Measurements from ENCODE around the gene S100A13. TPM values are rescaled to one million over a fixed set of nuclear protein-coding genes. Genes with fewer than 3 reads are reported as not detected.
"Not testable (repeated sequence)": the region's sequence is repeated elsewhere in the genome, so short reads cannot be mapped to it uniquely, and the experiment has no call there.

The S100A13 gene
- polyA plus RNA-seq, 1 experiment = 313 TPM

DNA sequence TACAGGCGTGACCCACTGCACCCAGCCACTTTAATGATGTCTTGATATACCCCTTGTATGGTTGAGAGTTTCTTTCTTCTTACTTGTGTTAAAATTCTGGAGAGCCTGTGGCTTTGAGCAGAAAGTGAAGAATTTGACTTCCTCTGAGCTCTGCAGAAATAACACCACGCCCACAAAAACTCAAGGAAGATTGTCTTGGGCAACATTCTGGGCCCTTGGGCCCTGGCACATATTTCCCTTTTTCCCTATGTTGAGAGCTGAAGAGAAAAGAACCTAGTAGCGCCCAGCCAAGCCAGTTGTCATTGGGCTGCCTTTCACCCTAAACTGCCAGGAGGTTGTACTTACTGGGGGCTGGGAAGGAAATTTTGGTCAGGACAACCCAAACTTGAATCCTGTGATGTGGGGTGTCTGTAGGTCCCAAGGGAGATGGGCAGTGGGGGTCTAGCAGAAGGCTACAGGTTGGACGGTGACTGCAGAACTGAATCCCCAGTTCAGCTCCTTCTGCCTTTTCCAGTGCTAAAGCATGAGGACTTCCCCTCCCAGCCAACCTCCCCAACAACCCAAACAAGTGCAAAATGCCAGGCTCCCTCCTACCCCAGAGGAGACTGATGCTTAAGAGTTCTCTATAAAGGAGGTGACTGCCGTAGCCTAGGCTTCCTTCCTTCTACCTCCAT, 19.5 kb upstream of the S100A13 start:
- TF ChIP-seq, protein P1, sequence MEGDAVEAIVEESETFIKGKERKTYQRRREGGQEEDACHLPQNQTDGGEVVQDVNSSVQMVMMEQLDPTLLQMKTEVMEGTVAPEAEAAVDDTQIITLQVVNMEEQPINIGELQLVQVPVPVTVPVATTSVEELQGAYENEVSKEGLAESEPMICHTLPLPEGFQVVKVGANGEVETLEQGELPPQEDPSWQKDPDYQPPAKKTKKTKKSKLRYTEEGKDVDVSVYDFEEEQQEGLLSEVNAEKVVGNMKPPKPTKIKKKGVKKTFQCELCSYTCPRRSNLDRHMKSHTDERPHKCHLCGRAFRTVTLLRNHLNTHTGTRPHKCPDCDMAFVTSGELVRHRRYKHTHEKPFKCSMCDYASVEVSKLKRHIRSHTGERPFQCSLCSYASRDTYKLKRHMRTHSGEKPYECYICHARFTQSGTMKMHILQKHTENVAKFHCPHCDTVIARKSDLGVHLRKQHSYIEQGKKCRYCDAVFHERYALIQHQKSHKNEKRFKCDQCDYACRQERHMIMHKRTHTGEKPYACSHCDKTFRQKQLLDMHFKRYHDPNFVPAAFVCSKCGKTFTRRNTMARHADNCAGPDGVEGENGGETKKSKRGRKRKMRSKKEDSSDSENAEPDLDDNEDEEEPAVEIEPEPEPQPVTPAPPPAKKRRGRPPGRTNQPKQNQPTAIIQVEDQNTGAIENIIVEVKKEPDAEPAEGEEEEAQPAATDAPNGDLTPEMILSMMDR (IDR thresholded peaks at IDR 0.05; ENCODE audit: insufficient read depth, low read depth, low read length) = no peak
- DNase-seq (ENCODE audit: low read depth) = no peak
- Histone ChIP-seq H3K36me3 (ENCODE audit: control insufficient read depth, insufficient read depth, low read length) (peaks cover 17% of the 10 kb centered on the region), H3K27me3 (ENCODE audit: control insufficient read depth, insufficient read depth, low read length) (no peaks in the 10 kb centered on the region), H3K4me3 (ENCODE audit: low read depth, low read length) (no peak overlapping the region)
- CTCF ChIA-PET = interaction anchor here (1.3 to 2.0 kb wide), 5 partner anchors 9 to 137 kb away, joined by 3 to 9 read pairs (median 5); partner anchors contain the start of genes CHTOP and S100A13
- POLR2A ChIA-PET = interaction anchor here (1.0 kb wide), 1 partner anchor 13 kb away, joined by 5 read pairs; the partner anchor contains the start of gene CHTOP

DNA sequence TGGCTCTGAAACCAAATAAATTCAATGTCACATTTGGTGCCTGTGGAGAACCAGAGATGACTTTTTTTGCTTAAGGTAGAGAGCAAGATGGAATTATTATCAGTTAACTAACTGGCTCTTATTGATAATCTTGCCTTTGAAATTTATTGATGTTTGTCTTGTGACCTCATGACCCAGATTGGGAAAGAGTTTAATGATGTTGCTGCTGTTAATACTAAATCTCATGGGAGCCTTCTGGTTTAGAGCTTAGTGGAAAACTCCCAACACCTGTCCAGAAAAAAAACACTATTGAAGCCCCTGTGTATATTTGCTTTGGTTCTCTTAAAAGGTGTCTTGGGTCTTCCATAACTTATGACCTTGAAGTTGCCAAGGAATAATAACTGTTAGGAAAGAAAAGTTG, 16.5 kb upstream of the S100A13 start:
- POLR2A ChIA-PET = no interaction called here
- Histone ChIP-seq H3K27me3 (ENCODE audit: control insufficient read depth, insufficient read depth, low read length) (no peaks in the 10 kb centered on the region), H3K36me3 (ENCODE audit: control insufficient read depth, insufficient read depth, low read length) (peaks cover 25% of the 10 kb centered on the region), H3K4me3 (ENCODE audit: low read depth, low read length) (no peak overlapping the region)
- TF ChIP-seq, protein P1 (IDR thresholded peaks at IDR 0.05; ENCODE audit: insufficient read depth, low read depth, low read length) = no peak
- CTCF ChIA-PET = interaction anchor here (0.7 to 1.6 kb wide), 4 partner anchors 9 to 71 kb away, joined by 3 to 5 read pairs (median 3); partner anchors contain the start of genes CHTOP, S100A1 and S100A13
- DNase-seq (ENCODE audit: low read depth) = no peak

DNA sequence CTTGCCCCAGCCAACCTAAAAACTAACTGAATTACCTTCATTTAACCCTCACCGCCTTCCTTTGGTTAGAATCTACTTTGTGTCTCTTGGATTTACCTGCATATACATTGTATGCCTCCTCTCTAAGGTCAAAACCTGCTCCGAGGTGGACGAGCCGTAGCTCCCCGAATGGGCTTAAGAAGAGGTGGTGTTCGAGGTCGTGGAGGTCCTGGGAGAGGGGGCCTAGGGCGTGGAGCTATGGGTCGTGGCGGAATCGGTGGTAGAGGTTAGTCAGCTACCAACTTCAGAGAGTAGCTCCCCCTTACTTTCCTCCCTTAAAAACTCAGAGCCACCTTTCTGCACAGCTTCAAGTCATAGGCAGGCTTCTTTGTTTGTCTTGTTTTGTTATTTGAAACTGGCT, 15.8 kb upstream of the S100A13 start:
- H3K36me3 ChIP-seq (ENCODE audit: control insufficient read depth, insufficient read depth, low read length) = peaks cover 27% of the 10 kb centered on the region
- H3K27me3 ChIP-seq (ENCODE audit: control insufficient read depth, insufficient read depth, low read length) = no peaks in the 10 kb centered on the region
- no peak overlapping the region for H3K4me3 ChIP-seq (ENCODE audit: low read depth, low read length)
- POLR2A ChIA-PET = no interaction called here
- CTCF ChIA-PET = interaction anchor here (1.1 to 1.6 kb wide), 4 partner anchors 9 to 73 kb away, joined by 3 to 5 read pairs (median 4); partner anchors contain the start of genes CHTOP and S100A13
- no peak for DNase-seq (ENCODE audit: low read depth)
- TF ChIP-seq, protein P1 (IDR thresholded peaks at IDR 0.05; ENCODE audit: insufficient read depth, low read depth, low read length) = no peak

DNA sequence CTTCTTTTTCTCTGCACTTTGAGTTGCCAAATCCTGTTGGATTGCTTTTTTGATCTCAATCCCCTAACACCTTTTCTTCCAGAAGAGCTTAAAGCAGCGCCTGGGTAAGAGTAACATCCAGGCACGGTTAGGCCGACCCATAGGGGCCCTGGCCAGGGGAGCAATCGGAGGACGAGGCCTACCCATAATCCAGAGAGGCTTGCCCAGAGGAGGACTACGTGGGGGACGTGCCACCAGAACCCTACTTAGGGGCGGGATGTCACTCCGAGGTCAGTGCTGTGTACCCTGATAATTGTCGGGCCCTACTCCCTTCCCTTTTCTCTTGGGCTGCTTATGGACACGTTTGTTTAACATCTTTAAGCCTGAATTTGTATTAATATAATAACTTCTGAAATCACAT, 14.9 kb upstream of the S100A13 start:
- Histone ChIP-seq H3K27me3 (ENCODE audit: control insufficient read depth, insufficient read depth, low read length) (no peaks in the 10 kb centered on the region), H3K36me3 (ENCODE audit: control insufficient read depth, insufficient read depth, low read length) (peaks cover 30% of the 10 kb centered on the region), H3K4me3 (ENCODE audit: low read depth, low read length) (no peak overlapping the region)
- ChIA-PET POLR2A (no interaction called here), CTCF (interaction anchor here (1.1 to 1.4 kb wide), 2 partner anchors 72 to 132 kb away, joined by 3 to 4 read pairs; no protein-coding TSS in a partner anchor)
- no peak for DNase-seq (ENCODE audit: low read depth)
- TF ChIP-seq, protein P1 (IDR thresholded peaks at IDR 0.05; ENCODE audit: insufficient read depth, low read depth, low read length) = no peak

DNA sequence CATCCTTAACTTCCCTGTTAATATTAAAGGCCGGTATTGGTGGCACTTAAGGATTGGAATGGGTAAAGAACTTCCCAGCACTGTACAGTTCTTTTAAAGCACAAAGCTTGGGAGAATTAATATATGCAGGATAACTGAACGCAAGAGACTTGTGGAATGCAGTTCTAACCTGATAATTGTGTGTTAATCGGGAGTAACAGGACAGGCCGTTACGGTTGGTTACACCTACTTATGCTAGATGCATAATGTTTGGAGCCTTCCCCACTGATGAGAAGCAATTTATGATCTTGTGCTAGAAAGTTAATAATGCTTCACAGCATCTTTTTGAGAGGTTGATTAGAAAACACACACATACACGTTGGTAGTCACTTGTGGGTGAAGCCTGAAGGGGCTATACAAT, 13.6 kb upstream of the S100A13 start:
- ChIA-PET POLR2A (no interaction called here), CTCF (interaction anchor here (0.7 to 2.7 kb wide), 4 partner anchors 12 to 1508 kb away, joined by 3 to 10 read pairs (median 3); no protein-coding TSS in a partner anchor)
- H3K36me3 ChIP-seq (ENCODE audit: control insufficient read depth, insufficient read depth, low read length) = peaks cover 31% of the 10 kb centered on the region

DNA sequence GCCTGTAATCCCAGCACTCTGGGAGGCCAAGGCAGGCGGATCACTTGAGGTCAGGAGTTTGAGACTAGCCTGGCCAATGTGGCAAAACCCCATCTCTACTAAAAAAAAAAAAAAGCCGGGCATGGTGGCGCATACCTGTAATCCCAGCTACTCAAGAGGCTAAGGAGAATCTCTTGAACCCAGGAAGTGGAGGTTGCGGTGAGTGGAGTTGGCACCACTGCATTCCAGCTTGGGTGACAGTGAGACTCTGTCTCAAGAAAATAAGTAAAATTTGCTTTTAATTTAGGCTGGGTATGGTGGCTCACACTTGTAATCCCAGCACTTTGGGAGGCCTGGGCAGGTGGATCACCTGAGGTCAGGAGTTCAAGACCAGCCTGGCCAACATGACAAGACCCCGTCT, 12.9 kb upstream of the S100A13 start:
- not testable (repeated sequence) for DNase-seq (ENCODE audit: low read depth); H3K4me3 ChIP-seq (ENCODE audit: low read depth, low read length); H3K27me3 ChIP-seq (ENCODE audit: control insufficient read depth, insufficient read depth, low read length)
- POLR2A ChIA-PET = interaction anchor here (0.5 to 0.7 kb wide), 2 partner anchors 14 to 20 kb away, joined by 3 read pairs; no protein-coding TSS in a partner anchor
- CTCF ChIA-PET = interaction anchor here (0.7 to 2.7 kb wide), 9 partner anchors 11 to 1508 kb away, joined by 3 to 10 read pairs (median 3); partner anchors contain the start of gene S100A13
- peaks cover 29% of the 10 kb centered on the region for H3K36me3 ChIP-seq (ENCODE audit: control insufficient read depth, insufficient read depth, low read length)

More for the DNA sequence above, 13.6 kb upstream of the S100A13 start:
- Histone ChIP-seq H3K4me3 (ENCODE audit: low read depth, low read length) (no peak overlapping the region), H3K27me3 (ENCODE audit: control insufficient read depth, insufficient read depth, low read length) (no peaks in the 10 kb centered on the region)
- TF ChIP-seq, protein P1 (IDR thresholded peaks at IDR 0.05; ENCODE audit: insufficient read depth, low read depth, low read length) = no peak
- no peak for DNase-seq (ENCODE audit: low read depth)

All from BJ (cell line).